GM21515 (cell line): Measurements from ENCODE around the gene ADIG.
"Not testable (repeated sequence)": the region's sequence is repeated elsewhere in the genome, so short reads cannot be mapped to it uniquely, and the experiment has no call there.

ENCODE experiments used
- ATAC-seq: cut with Tn5 transposase; IDR thresholded peaks from one replicate; pipeline ENCODE4 v1.9.1; 2021; ENCODE audit not compliant: unreplicated experiment

ADIG gene

DNA sequence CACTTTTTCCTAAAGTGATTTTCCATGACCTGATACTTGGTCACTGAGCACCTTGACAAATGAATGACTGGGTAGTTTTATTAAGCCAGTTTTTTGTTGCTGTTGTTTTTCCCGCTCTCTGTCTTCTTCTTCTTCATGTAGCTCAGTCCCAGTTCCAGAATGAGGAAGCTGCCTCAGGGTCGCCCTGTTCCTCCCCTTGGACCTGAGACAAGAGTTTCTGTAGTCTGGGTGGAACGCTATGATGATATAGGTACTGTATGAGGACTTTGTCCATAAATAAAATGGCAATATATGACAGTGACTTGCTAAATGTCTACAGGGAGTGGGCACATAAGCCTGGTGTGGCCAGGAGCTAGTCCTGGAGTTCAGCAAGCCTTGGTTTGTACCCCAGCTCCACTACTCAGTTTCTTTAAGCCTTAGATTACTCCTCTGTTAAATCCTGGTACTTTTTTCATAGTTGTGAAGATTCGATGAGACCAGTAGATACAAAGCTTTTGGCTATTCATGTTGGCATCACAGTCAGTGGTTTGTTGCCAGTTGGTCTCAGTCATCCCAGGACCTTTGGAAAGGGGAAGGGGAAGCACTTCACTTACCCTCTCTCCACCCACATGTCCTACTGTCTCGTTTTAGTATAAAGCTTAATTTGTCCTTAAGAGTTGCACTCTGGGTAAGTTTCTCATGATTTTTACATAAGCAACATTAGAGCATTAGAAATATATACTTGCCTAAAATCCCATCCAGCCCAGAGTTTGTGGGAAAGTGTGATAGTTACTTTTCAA lies 11.1 kb upstream of the ADIG start:
- no peak for ATAC-seq

DNA sequence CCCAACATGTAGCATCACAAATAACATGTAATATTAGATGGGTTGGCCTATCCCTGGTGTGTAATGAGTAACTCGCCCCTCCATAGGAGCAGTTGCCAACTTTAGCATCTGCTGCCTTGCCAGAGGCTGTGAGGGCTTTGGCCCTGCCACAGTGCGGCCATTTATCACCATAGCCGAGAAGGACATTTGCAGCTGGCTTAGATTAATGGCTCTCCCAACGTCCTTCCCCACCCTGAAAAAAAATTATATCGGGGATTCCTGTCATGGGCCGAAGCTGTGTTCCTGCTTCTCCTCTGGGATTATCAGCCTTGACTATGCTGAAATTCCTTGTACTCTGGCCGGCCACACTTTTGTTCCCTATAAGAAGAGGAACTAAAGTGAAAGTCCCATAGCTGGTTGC lies 7.6 kb upstream of the ADIG start:
- no peak for ATAC-seq

- ATAC-seq: no peak
Measured at GRCh38 chr20:38579219-38579910, 1.6 kb upstream of the ADIG start.

DNA sequence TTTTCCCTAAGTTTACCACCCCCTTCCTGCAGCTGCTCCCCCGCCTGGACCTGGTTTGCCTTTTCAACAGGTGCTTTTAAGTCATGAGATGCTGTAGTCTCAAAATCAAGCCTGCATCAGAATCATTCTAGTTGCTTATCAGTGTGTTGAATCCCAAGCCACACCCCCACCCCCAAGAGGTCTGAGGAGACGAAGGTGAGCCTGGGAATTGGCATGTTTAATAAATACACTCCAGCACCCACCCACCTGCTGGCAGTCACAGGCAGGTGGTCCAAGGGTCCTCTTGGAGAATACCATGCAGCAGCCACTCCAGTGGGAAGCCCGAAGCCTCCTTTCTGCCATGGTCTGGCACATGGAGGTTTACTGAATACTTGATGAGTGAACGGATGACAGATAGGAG lies 1.1 kb upstream of the ADIG start:
- no peak for ATAC-seq

GRCh38 chr20:38581830-38582358 lies 897 bp downstream of the ADIG start:
- ATAC-seq: no peak

DNA sequence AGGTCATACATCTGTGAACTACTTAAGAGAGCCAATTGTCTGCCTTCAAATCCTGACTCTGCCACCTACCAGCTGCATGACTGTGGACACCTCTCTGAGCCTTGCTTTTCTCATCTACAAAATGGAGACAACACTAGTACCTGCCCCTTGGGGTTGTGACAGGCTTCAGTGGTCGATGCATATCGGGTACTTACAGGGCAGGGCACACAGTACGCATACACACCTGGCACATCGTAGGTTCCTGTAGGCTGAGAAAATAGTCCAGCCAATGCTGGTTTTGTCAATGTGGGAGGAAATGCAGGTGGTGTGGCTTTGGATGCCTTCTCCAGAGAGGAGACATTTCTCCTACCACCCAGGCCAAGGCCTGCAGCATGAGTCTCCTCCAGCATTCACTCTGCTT lies 2.3 kb downstream of the ADIG start:
- ATAC-seq: no peak

DNA sequence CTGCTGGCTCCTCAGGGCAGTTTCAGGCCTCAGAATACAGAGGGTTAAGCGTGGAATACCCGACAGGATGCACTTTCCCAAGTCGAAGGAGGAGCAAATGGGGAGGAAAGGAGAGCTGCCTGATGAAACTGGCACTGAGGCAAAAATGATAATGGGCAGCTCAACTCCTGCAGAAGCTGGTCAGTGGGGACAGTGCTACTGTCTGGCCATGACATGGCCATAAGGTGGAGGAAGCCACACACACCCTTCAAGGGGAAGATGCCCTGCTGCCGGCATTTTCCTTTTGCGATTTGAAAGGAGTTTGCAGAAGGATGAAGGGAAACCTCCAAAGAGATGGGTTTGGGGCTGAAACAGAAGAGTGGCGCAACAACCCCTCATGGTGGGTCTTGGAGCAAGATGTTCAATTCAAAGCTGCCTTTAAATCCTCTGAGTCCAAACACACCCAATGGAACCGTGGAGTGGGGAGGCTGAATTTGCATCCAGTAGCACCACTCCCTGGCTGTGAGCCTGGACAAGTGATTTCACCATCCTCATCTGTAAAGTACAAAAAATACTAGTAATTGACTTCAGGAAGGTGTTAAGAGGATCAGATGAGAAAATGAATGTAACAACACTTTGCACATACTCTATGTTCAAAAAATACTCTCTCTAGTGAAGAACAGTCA lies 3.2 kb downstream of the ADIG start:
- no peak for ATAC-seq

- no peak for ATAC-seq
Measured at GRCh38 chr20:38585404-38586180, 4.6 kb downstream of the ADIG start.

GRCh38 chr20:38586181-38586525 lies 5.2 kb downstream of the ADIG start:
- no peak for ATAC-seq

DNA sequence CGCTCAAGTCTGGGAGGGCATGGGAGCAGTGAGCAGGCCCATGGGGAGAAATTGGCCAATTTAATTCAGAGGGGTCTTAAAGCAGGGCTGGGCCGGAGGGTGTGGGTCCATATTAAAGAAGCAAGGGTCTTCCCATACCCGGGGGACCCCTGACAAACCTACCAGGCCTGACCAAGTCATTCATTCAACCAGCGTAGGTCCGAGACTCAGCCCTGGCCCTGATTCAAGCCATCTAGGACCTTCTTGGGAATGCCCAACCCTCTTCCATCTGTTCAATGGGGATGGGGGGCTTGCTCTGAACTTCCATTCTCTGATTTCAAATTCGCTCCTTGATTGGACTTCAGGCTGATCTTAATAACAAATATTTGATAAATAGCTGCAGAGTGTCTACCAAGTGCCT lies 7.3 kb downstream of the ADIG start:
- no peak for ATAC-seq

GRCh38 chr20:38589351-38589750 lies 8.4 kb downstream of the ADIG start:
- no peak for ATAC-seq

DNA sequence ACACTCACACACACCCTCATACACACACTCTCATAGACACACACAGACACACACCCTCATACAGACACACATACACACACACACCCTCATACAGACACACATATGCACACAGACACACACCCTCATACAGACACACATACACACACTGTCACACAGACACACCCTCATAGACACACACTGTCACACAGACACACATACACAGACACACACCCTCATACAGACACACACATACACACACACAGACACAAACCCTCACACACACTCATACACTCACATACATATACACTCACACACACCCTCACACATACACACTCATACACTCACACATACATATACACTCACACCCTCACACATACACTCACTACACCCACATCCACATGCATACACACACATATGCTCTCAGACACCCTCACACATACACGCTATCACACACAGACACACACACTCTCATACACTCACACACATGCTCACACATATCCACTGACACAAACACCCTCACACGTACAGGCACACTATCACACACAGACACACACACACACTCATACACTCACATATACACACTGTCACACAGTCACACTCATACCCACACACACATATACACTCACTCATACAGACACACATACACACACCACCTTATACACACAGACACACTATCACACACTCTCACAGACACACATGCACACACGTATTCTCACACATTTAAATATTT lies 9.1 kb downstream of the ADIG start:
- no peak for ATAC-seq

GRCh38 chr20:38590676-38591473 lies 9.9 kb downstream of the ADIG start:
- no peak for ATAC-seq

- ATAC-seq: no peak
Measured at GRCh38 chr20:38591474-38592410, 10.7 kb downstream of the ADIG start.

- not testable (repeated sequence) for ATAC-seq
Measured at GRCh38 chr20:38592411-38592790, 11.4 kb downstream of the ADIG start.

GRCh38 chr20:38594281-38594680 lies 13.3 kb downstream of the ADIG start:
- not testable (repeated sequence) for ATAC-seq

GRCh38 chr20:38595886-38596285 lies 14.9 kb downstream of the ADIG start:
- not testable (repeated sequence) for ATAC-seq

DNA sequence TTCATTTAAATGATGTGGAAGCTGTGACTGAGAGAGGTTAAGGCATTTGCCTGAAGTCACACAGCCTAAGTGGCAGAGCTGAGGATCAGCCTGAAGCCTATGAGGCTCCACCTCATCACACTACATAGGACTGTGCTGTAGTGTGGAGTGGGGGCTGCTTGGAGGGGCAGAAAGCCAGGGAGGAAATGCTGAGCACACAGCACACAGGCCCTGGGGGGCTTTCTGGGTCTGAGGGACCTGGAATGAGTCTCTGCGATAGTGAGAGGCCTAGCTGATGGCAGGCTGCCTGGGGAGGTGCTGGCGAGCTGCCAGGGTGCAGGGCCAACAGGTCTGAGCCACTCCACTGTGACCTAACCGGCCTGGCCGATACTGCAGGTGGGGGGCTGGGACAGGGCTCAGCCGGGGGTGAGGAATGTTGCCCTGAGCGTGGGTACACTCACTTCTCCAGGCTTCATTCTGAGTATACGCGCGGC lies 18.4 kb downstream of the ADIG start:
- ATAC-seq: no peak

GRCh38 chr20:38600057-38600456 lies 19.1 kb downstream of the ADIG start:
- no peak for ATAC-seq
